ENCODE measurements around the gene GPLD1.

- TF ChIP-seq CTCF (IDR thresholded peaks at IDR 0.05; ENCODE audit: low read depth, low read length, missing input control) (no peak), FOXA1 (IDR thresholded peaks at IDR 0.05) (no peak), SP1 (IDR thresholded peaks at IDR 0.05) (no peak), JUND (IDR thresholded peaks at IDR 0.05) (no peak), RAD21 (IDR thresholded peaks at IDR 0.05) (no peak), ATF3 (IDR thresholded peaks at IDR 0.05) (no peak), TAF1 (conservative IDR thresholded peaks at IDR 0.05) (no peak), RXRA (IDR thresholded peaks at IDR 0.05) (no peak), MAX (IDR thresholded peaks at IDR 0.05) (no peak), REST (IDR thresholded peaks at IDR 0.05) (no peak), EGR1 (IDR thresholded peaks at IDR 0.05; ENCODE audit: low read depth in 2 of 2) (no peak), YY1 (IDR thresholded peaks at IDR 0.05) (no peak)
Measured at GRCh38 chr6:24419526-24419925, 69.9 kb downstream of the GPLD1 start.
